Adrenal gland (tissue), 5 donors: ENCODE data around the gene PSMC4.

ENCODE experiments used
- POLR2A ChIP-seq, 2 donors: fragments of 450-650 bp; IDR thresholded peaks; one replicate each; pipeline ENCODE4 v1.6.1; 2017; ENCODE audit warnings: antibody characterized with exemption in 2 of 2, mild to moderate bottlenecking in 2 of 2, moderate library complexity in 1 of 2
- TF ChIP-seq, protein P1 (sequence below), 6 experiments: fragments of 450-650 bp in 4 of 6; fragments of 200-600 bp in 2 of 6; sonication (generic) in 1 of 6; IDR thresholded peaks; 1 replicate in 5 of 6; 2 replicates in 1 of 6; pipeline versions ENCODE4 v1.5.1 to v1.8.0; 2016 to 2021; ENCODE audit warnings: antibody characterized with exemption in 6 of 6, mild to moderate bottlenecking in 2 of 6, moderate library complexity in 1 of 6
- donor health status: DM: no; HTN: no; CAD: no.

DNA sequence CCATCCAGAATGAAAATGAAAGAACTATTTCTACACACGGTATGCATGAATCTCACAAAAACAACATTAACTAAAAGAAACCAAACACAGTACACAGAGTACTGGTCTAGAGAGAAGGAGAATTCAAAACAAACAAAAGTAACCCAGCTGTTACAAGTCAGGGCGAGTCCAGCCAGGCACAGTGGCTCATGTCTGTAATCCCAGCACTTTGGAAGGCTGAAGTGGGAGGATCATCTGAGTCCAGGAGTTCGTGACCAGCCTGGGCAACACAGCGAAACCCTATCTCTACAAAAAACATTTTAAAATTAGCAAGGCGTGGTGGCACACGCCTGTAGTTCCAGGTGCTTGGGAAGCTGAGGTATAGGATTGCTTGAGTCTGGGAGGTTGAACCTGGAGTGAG is 1.7 kb upstream of the PSMC4 start:
- TF ChIP-seq, protein P1, sequence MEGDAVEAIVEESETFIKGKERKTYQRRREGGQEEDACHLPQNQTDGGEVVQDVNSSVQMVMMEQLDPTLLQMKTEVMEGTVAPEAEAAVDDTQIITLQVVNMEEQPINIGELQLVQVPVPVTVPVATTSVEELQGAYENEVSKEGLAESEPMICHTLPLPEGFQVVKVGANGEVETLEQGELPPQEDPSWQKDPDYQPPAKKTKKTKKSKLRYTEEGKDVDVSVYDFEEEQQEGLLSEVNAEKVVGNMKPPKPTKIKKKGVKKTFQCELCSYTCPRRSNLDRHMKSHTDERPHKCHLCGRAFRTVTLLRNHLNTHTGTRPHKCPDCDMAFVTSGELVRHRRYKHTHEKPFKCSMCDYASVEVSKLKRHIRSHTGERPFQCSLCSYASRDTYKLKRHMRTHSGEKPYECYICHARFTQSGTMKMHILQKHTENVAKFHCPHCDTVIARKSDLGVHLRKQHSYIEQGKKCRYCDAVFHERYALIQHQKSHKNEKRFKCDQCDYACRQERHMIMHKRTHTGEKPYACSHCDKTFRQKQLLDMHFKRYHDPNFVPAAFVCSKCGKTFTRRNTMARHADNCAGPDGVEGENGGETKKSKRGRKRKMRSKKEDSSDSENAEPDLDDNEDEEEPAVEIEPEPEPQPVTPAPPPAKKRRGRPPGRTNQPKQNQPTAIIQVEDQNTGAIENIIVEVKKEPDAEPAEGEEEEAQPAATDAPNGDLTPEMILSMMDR (IDR thresholded peaks at IDR 0.05) = no peak
- TF ChIP-seq POLR2A (IDR thresholded peaks at IDR 0.05) = no peak
